Prostate gland (tissue), 2 donors: ENCODE measurements around the gene ERBB2. TPM values are rescaled to one million over a fixed set of nuclear protein-coding genes. Genes with fewer than 3 reads are reported as not detected.

Source experiments
- DNase-seq: peaks from one replicate; pipeline ENCODE4 v3.0.0-alpha.2; 2019; ENCODE audit warnings: low spot score
- H3K27ac ChIP-seq, 2 donors: fragments of 200-600 bp; sonication (generic); 2 replicates each; pipeline ENCODE4 v1.5.1; 2017 to 2019
- H3K27me3 ChIP-seq: fragments of 200-600 bp; sonication (generic); replicated peaks from 2 replicates; pipeline ENCODE4 v1.5.1; 2019; ENCODE audit not compliant: insufficient read depth
- H3K36me3 ChIP-seq, 2 donors: fragments of 200-600 bp; sonication (generic); 1 replicate in 1 of 2; 2 replicates in 1 of 2; pipeline versions ENCODE4 v1.5.1 to v1.8.1; 2017 to 2019
- H3K4me1 ChIP-seq: fragments of 200-600 bp; sonication (generic); replicated peaks from 2 replicates; pipeline ENCODE4 v1.5.1; 2019
- H3K4me3 ChIP-seq, 2 donors: fragments of 200-600 bp; sonication (generic); 2 replicates each; pipeline ENCODE4 v1.5.1; 2017 to 2019
- H3K9me3 ChIP-seq: fragments of 200-600 bp; sonication (generic); 2 replicates; pipeline ENCODE4 v1.5.1; 2017
- CTCF ChIP-seq, 4 experiments: fragments of 200-600 bp in 2 of 4; fragments of 450-650 bp in 2 of 4; sonication (generic) in 2 of 4; IDR thresholded peaks; 1 replicate in 3 of 4; 2 replicates in 1 of 4; pipeline ENCODE4 v1.5.1; 2016 to 2019; ENCODE audit warnings: antibody characterized with exemption in 4 of 4, mild to moderate bottlenecking in 2 of 4, moderate library complexity in 2 of 4
- POLR2A ChIP-seq: fragments of 450-650 bp; IDR thresholded peaks from one replicate; pipeline ENCODE4 v1.6.1; 2016; ENCODE audit warnings: antibody characterized with exemption, mild to moderate bottlenecking
- POLR2AphosphoS5 ChIP-seq: sonication (generic); formaldehyde crosslinking; IDR thresholded peaks from one replicate; pipeline ENCODE4 v1.6.1; 2017; ENCODE audit warnings: antibody characterized with exemption
- WGBS: methylation state at CpG from one replicate; pipeline ENCODE4 v1.1.5; 2018; 5-methylcytosine and 5-hydroxymethylcytosine counted together
- intact Hi-C: fragments of 100-400 bp; cut with DNase I; formaldehyde crosslinking; loops from one replicate; pipeline ENCODE4 v1.14.2; 2022
- total RNA-seq, 2 donors: library from RNA; depleted of rRNA; stranded (reverse); fragments of >200 nt; gene quantifications; one replicate each; pipeline ENCODE4 v1.1.0, GENCODE V29; 2016

ERBB2 gene
- total RNA-seq, 2 donors from 2014 or later: 112 to 172 TPM

DNA sequence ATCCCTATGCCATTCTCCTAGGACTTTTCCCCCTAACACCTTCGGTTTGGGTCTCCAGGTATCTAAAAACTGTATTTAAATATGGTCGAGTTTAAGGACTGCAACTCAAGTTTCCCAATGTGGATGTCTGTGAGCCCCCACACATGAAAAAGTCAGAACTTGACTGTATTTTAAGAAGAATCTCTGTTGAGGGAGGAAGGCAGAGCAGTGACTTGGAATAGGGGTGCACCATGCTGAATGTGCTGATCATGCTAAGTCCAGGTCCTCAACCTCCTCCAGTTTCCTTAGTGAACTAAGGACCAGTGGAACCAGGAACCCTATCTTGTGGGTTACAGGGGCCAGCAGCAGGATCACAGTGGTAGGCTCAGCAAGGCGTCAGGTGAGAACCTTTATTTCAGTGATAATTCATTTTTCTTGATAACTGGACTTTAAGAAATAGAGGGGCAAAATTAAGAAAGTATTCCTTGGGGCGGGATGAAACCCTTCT lies 57.4 kb downstream of the ERBB2 start:
- H3K27ac ChIP-seq: no peak overlapping the region
- DNase-seq: no peak
- no peaks in the 10 kb centered on the region for H3K27me3 ChIP-seq
- H3K36me3 ChIP-seq: no peaks in the 10 kb centered on the region
- intact Hi-C loops: no loop called here
- TF ChIP-seq POLR2AphosphoS5: no peak
- TF ChIP-seq CTCF (IDR thresholded peaks at IDR 0.05): no peak
- no peak for TF ChIP-seq POLR2A
- H3K4me3 ChIP-seq: no peak overlapping the region
- H3K9me3 ChIP-seq: no peaks in the 10 kb centered on the region
- no peaks in the 10 kb centered on the region for H3K4me1 ChIP-seq
- 93% methylated on average over 4 of the region's 4 CpGs for WGBS

- DNase-seq: no peak
- Histone ChIP-seq H3K27me3 (no peaks in the 10 kb centered on the region), H3K4me1 (no peaks in the 10 kb centered on the region), H3K27ac (no peak overlapping the region), H3K36me3 (no peaks in the 10 kb centered on the region), H3K4me3 (no peak overlapping the region), H3K9me3 (no peaks in the 10 kb centered on the region)
- intact Hi-C loops: no loop called here
- WGBS: 83% methylated on average over 12 of the region's 12 CpGs
- TF ChIP-seq POLR2AphosphoS5 (no peak), CTCF (IDR thresholded peaks at IDR 0.05) (no peak), POLR2A (no peak)
Observed at GRCh38 chr17:39757931-39758873, 58.3 kb downstream of the ERBB2 start.

DNA sequence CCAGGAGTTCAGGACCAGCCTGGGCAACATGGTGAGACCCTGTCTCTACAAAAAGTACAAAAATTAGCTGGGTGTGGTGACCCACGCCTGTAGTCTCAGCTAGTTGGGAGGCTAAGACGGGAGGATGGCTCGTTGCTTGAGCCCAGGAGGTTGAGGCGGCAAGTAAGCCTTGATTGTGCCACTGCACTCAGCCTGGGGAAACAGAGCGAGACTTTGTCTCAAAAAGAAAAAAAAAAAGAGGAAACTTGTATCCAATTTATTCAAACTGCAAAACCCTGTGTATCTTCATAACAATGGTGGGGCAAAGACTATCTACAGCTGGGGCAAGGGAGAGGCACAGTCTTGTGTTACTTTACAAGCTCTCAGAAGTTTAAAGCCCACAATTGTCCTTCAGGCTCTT lies 59.3 kb downstream of the ERBB2 start:
- Histone ChIP-seq H3K4me1 (no peaks in the 10 kb centered on the region), H3K36me3 (no peaks in the 10 kb centered on the region), H3K27ac (no peak overlapping the region), H3K27me3 (no peaks in the 10 kb centered on the region), H3K9me3 (no peaks in the 10 kb centered on the region), H3K4me3 (no peak overlapping the region)
- intact Hi-C loops: no loop called here
- TF ChIP-seq POLR2AphosphoS5: no peak
- no peak for TF ChIP-seq CTCF (IDR thresholded peaks at IDR 0.05)
- no peak for TF ChIP-seq POLR2A
- no peak for DNase-seq
- WGBS: 90% methylated on average over 5 of the region's 5 CpGs

GRCh38 chr17:39761861-39762496 lies 62.1 kb downstream of the ERBB2 start:
- no peak for DNase-seq
- Histone ChIP-seq H3K9me3 (no peaks in the 10 kb centered on the region), H3K4me3 (no peak overlapping the region), H3K4me1 (no peaks in the 10 kb centered on the region), H3K27ac (no peak overlapping the region), H3K27me3 (no peaks in the 10 kb centered on the region), H3K36me3 (no peaks in the 10 kb centered on the region)
- TF ChIP-seq POLR2A: no peak
- TF ChIP-seq POLR2AphosphoS5: no peak
- TF ChIP-seq CTCF (IDR thresholded peaks at IDR 0.05): no peak
- WGBS: 95% methylated on average over 10 of the region's 10 CpGs
- intact Hi-C loops: no loop called here
